ENCODE measurements around the gene GPR3. TPM values are rescaled to one million over a fixed set of nuclear protein-coding genes. Genes with fewer than 3 reads are reported as not detected.

Gene GPR3
- total and polyA plus RNA-seq, 10 of the 15 experiments (the other 5 are each of a cell fraction or from before 2014, with no cell fraction given), result 0.33 to 1.4 (median 0.63) TPM; not detected in 3

GRCh38 chr1:27368869-27369582 lies 23.4 kb upstream of the GPR3 start:
- H3K27ac ChIP-seq (ENCODE audit: control insufficient read depth, insufficient read depth), result no peak overlapping the region
- ChIA-PET CTCF (interaction anchor here (0.6 to 4.7 kb wide), 8 partner anchors 11 to 131 kb away, joined by 3 to 40 read pairs (median 4); no protein-coding TSS in a partner anchor), SMC1A (ENCODE audit: uncharacterized antibody, unreplicated experiment) (no interaction called here)

DNA sequence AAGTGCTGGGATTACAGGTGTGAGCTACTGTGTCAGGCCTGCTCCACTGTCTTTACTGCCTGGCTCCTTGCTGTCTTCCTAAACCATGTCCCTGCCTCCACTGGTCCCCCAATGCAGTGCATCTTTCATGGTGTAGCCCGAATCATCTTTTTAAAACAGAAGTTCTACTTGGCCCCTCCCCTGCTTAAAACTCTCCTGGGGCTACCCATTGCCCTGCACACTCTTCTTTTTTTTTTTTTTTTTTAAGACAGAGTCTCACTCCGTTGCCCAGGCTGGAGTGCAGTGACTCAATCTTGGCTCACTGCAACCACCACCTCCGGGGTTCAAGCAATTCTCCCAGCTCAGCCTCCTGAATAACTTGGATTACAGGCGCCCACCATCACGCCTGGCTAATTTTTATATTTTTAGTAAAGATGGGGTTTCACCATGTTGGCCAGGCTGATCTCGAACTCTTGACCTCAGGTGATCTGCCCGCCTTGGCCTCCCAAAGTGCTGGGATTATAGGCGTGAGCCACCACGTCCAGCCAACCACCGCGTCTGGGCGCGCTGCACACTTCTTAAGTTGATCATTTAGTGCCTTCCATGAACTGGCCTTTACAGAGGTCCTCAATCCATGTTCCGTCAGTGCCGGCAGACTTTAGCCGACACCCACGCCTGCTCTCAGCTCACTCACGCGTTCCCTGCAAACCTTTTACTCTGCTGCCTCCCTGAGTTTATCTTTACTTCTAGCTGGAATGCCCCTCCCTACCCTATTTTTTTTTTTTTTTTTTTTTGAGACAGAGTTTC lies 20.2 kb upstream of the GPR3 start:
- ChIA-PET SMC1A (ENCODE audit: uncharacterized antibody, unreplicated experiment) (no interaction called here), CTCF (interaction anchor here (0.6 to 2.3 kb wide), 7 partner anchors 16 to 269 kb away, joined by 3 to 12 read pairs (median 3); no protein-coding TSS in a partner anchor), RAD21 (ENCODE audit: unreplicated experiment) (no interaction called here), POLR2A (interaction anchor here (0.6 kb wide), 3 partner anchors 27 to 45 kb away, joined by 3 to 5 read pairs (median 4); no protein-coding TSS in a partner anchor)
- H3K27ac ChIP-seq (ENCODE audit: control insufficient read depth, insufficient read depth), result no peak overlapping the region
- H3K79me2 ChIP-seq (ENCODE audit: control insufficient read depth, insufficient read depth, low read length), result no peaks in the 10 kb centered on the region
- H3K9ac ChIP-seq (ENCODE audit: control insufficient read depth, insufficient read depth, low read length), result no peak overlapping the region
- in situ Hi-C loops (cut with MboI) (no loop called here), intact Hi-C loops (cut with micrococcal nuclease; ENCODE audit: unreplicated experiment) (no loop called here)
- ATAC-seq, result no peak
- H4K20me1 ChIP-seq (ENCODE audit: control insufficient read depth, insufficient read depth), result no peaks in the 10 kb centered on the region; the same call in 1 of the 2 replicates
- H2AFZ ChIP-seq (ENCODE audit: control insufficient read depth, low read depth, low read length), result no peak overlapping the region
- BruUV-seq (replicated peaks), result no TSS peak
- H3K4me1 ChIP-seq (ENCODE audit: control insufficient read depth, insufficient read depth, low read length), result peaks cover 10% of the 10 kb centered on the region
- H3K4me2 ChIP-seq (ENCODE audit: control insufficient read depth, insufficient read depth), result no peak overlapping the region
- no peaks in the 10 kb centered on the region for H3K9me3 ChIP-seq (replicated peaks; ENCODE audit: control insufficient read depth, insufficient read depth, low read length)
- WGBS (ENCODE audit: insufficient coverage, insufficient replicate concordance, low lambda C conversion rate, missing lambda C conversion rate), result 69% methylated on average over 19 of the region's 19 CpGs
- no peak for DNase-seq (ENCODE audit: low read depth, low spot score)
- no peak for FAIRE-seq
- no peak overlapping the region for H3K4me3 ChIP-seq
- no peaks in the 10 kb centered on the region; a peak in 1 of 4 replicates for H3K27me3 ChIP-seq (replicated peaks in 1 of 2; ENCODE audit: control insufficient read depth in 2 of 2, insufficient read depth in 2 of 2, low read length in 1 of 2)
- H3K36me3 ChIP-seq (ENCODE audit: control insufficient read depth in 2 of 2, insufficient read depth in 2 of 2, low read length in 1 of 2), result no peaks in the 10 kb centered on the region
- TF ChIP-seq SUPT20H (IDR thresholded peaks at IDR 0.05; ENCODE audit: borderline replicate concordance, control insufficient read depth, low read depth, low read length) (no peak), PML (IDR thresholded peaks at IDR 0.05; ENCODE audit: low read length) (no peak)

More at GRCh38 chr1:27368869-27369582, 23.4 kb upstream of the GPR3 start:
- H3K27me3 ChIP-seq (replicated peaks in 1 of 2; ENCODE audit: control insufficient read depth in 2 of 2, insufficient read depth in 2 of 2, low read length in 1 of 2), result no peaks in the 10 kb centered on the region
- no peaks in the 10 kb centered on the region; the same call in 1 of the 2 replicates for H4K20me1 ChIP-seq (ENCODE audit: control insufficient read depth, insufficient read depth)
- WGBS (ENCODE audit: insufficient coverage, insufficient replicate concordance, low lambda C conversion rate, missing lambda C conversion rate), result 63% methylated on average over 13 of the region's 13 CpGs
- in situ Hi-C loops (cut with MboI), result no loop called here
- no peaks in the 10 kb centered on the region for H3K36me3 ChIP-seq (ENCODE audit: control insufficient read depth in 2 of 2, insufficient read depth in 2 of 2, low read length in 1 of 2)
- no TSS peak for BruUV-seq (replicated peaks)
- ATAC-seq, result peak; percentile 8
- H3K9me3 ChIP-seq (replicated peaks; ENCODE audit: control insufficient read depth, insufficient read depth, low read length), result no peaks in the 10 kb centered on the region
- intact Hi-C loops (cut with micrococcal nuclease; ENCODE audit: unreplicated experiment), result loop anchor here (5.0 kb wide), 1 partner anchor 47 kb away; the partner anchor contains the start of gene TMEM222
- H2AFZ ChIP-seq (ENCODE audit: control insufficient read depth, low read depth, low read length), result no peak overlapping the region
- H3K4me1 ChIP-seq (ENCODE audit: control insufficient read depth, insufficient read depth, low read length), result peaks cover 15% of the 10 kb centered on the region
- no peak for FAIRE-seq
- no peak overlapping the region for H3K9ac ChIP-seq (ENCODE audit: control insufficient read depth, insufficient read depth, low read length)
- no peak overlapping the region; the same call in 1 of the 2 replicates for H3K4me2 ChIP-seq (ENCODE audit: control insufficient read depth, insufficient read depth)
- RAD21 ChIA-PET (ENCODE audit: unreplicated experiment), result interaction anchor here (0.7 to 0.8 kb wide), 2 partner anchors 9 to 18 kb away, joined by 3 read pairs; no protein-coding TSS in a partner anchor
- TF ChIP-seq DPF2 (IDR thresholded peaks at IDR 0.05) (peak; percentile 55; the same call in 1 of the 2 replicates), RUNX3 (IDR thresholded peaks at IDR 0.05; ENCODE audit: low read length) (peak; percentile 12; the same call in 1 of the 2 replicates), RELA (IDR thresholded peaks at IDR 0.05; ENCODE audit: borderline replicate concordance, partially characterized antibody) (peak; percentile 16), ZNF24 (IDR thresholded peaks at IDR 0.05) (no peak)
- no peaks in the 10 kb centered on the region for H3K79me2 ChIP-seq (ENCODE audit: control insufficient read depth, insufficient read depth, low read length)
- POLR2A ChIA-PET, result interaction anchor here (0.7 kb wide), 1 partner anchor 9 kb away, joined by 5 read pairs; no protein-coding TSS in a partner anchor
- DNase-seq (ENCODE audit: low read depth, low spot score), result no peak
- H3K4me3 ChIP-seq, result no peak overlapping the region
